Astrocyte (in vitro differentiated cells and primary cell): ENCODE measurements around the gene GPATCH1. TPM values are rescaled to one million over a fixed set of nuclear protein-coding genes. Genes with fewer than 3 reads are reported as not detected.
"Not testable (repeated sequence)": the region's sequence is repeated elsewhere in the genome, so short reads cannot be mapped to it uniquely, and the experiment has no call there.

ENCODE experiments used
- DNase-seq: peaks from one replicate; pipeline ENCODE4 v3.0.0-alpha.2; 2010; ENCODE audit warnings: low read depth
- FAIRE-seq: peaks from 2 replicates; lab custom pipeline; 2011; peaks lifted over from hg19 to GRCh38; lab: Jason Lieb, UNC
- H2AFZ ChIP-seq: 2 replicates; pipeline ENCODE4 v1.6.0; 2012; ENCODE audit warnings: low read depth, low read length, inconsistent platforms
- H3K27ac ChIP-seq: 2 replicates; pipeline ENCODE4 v1.5.1; 2011; ENCODE audit warnings: low read depth, low read length, inconsistent platforms
- H3K27me3 ChIP-seq: 2 replicates; pipeline ENCODE4 v1.6.0; 2011; ENCODE audit warnings: low read length, inconsistent platforms; ENCODE audit not compliant: insufficient read depth
- H3K36me3 ChIP-seq: 2 replicates; pipeline ENCODE4 v1.5.1; 2011; ENCODE audit warnings: low read length, inconsistent platforms; ENCODE audit not compliant: insufficient read depth
- H3K4me1 ChIP-seq: 2 replicates; pipeline ENCODE4 v1.5.1; 2011; ENCODE audit warnings: low read length, inconsistent platforms; ENCODE audit not compliant: insufficient read depth
- H3K4me2 ChIP-seq: 2 replicates; pipeline ENCODE4 v1.6.0; 2012; ENCODE audit warnings: low read length, inconsistent platforms
- H3K4me3 ChIP-seq: 2 replicates; pipeline ENCODE4 v1.5.1; 2011; ENCODE audit warnings: low read depth, mild to moderate bottlenecking, low read length, inconsistent platforms; ENCODE audit not compliant: insufficient read depth
- H3K79me2 ChIP-seq: 2 replicates; pipeline ENCODE4 v1.6.0; 2012; ENCODE audit warnings: mild to moderate bottlenecking, low read length, inconsistent platforms; ENCODE audit not compliant: insufficient read depth
- H3K9ac ChIP-seq: 2 replicates; pipeline ENCODE4 v1.6.0; 2012; ENCODE audit warnings: mild to moderate bottlenecking, low read length, inconsistent platforms
- H3K9me3 ChIP-seq: 2 replicates; pipeline ENCODE4 v1.5.1; 2012; ENCODE audit warnings: low read depth, mild to moderate bottlenecking, low read length, inconsistent platforms; ENCODE audit not compliant: insufficient read depth
- H4K20me1 ChIP-seq: 2 replicates; pipeline ENCODE4 v1.6.0; 2012; ENCODE audit warnings: low read length, inconsistent platforms; ENCODE audit not compliant: insufficient read depth
- H3K27ac Mint-ChIP-seq: one replicate; pipeline ENCODE4 v1.8.0; 2021; ENCODE audit warnings: mild to moderate bottlenecking, mixed read lengths; ENCODE audit not compliant: unreplicated experiment
- H3K27me3 Mint-ChIP-seq: one replicate; pipeline ENCODE4 v1.8.0; 2021; ENCODE audit warnings: low read depth, mixed read lengths; ENCODE audit not compliant: unreplicated experiment
- H3K36me3 Mint-ChIP-seq: one replicate; pipeline ENCODE4 v1.8.0; 2021; ENCODE audit warnings: low read depth, mixed read lengths; ENCODE audit not compliant: unreplicated experiment
- H3K4me1 Mint-ChIP-seq: one replicate; pipeline ENCODE4 v1.8.0; 2021; ENCODE audit warnings: low read depth, mixed read lengths; ENCODE audit not compliant: unreplicated experiment
- H3K4me3 Mint-ChIP-seq: one replicate; pipeline ENCODE4 v1.8.0; 2021; ENCODE audit warnings: mild to moderate bottlenecking, moderate library complexity, mixed read lengths; ENCODE audit not compliant: unreplicated experiment
- H3K9me3 Mint-ChIP-seq: one replicate; pipeline ENCODE4 v1.8.0; 2021; ENCODE audit warnings: mild to moderate bottlenecking, mixed read lengths; ENCODE audit not compliant: unreplicated experiment
- CTCF ChIP-seq: IDR thresholded peaks from 2 replicates; pipeline ENCODE4 v1.5.1; 2011; ENCODE audit warnings: low read depth, mild to moderate bottlenecking, inconsistent platforms, low read length, moderate library complexity; ENCODE audit not compliant: insufficient read depth
- EZH2 ChIP-seq: IDR thresholded peaks from 2 replicates; pipeline ENCODE4 v1.6.1; 2012; ENCODE audit warnings: mild to moderate bottlenecking, low read length, inconsistent platforms; ENCODE audit not compliant: insufficient read depth
- total RNA-seq: library from RNA; stranded (reverse); gene quantifications from 2 replicates; pipeline ENCODE4 v1.2.1, GENCODE V29; 2021

The GPATCH1 gene
- total RNA-seq, 1 donor from 2014 or later, result 6.1 TPM

GRCh38 chr19:33039108-33039599, 41.8 kb upstream of the GPATCH1 start:
- no peak overlapping the region for H3K9ac ChIP-seq
- no peaks in the 10 kb centered on the region for H4K20me1 ChIP-seq
- DNase-seq (no peak), FAIRE-seq (no peak)
- Mint-ChIP-seq H3K27ac (peak overlapping the region; percentile 62), H3K4me1 (peaks cover 14% of the 10 kb centered on the region), H3K27me3 (no peaks in the 10 kb centered on the region), H3K4me3 (peak overlapping the region; percentile 35), H3K36me3 (no peaks in the 10 kb centered on the region), H3K9me3 (no peaks in the 10 kb centered on the region)
- no peak overlapping the region for H3K4me2 ChIP-seq
- H3K9me3 ChIP-seq, result no peaks in the 10 kb centered on the region
- H3K4me1 ChIP-seq, result peaks cover 4% of the 10 kb centered on the region
- H3K4me3 ChIP-seq, result no peak overlapping the region
- H3K79me2 ChIP-seq, result no peaks in the 10 kb centered on the region
- TF ChIP-seq CTCF, result no peak
- no peak for TF ChIP-seq EZH2
- no peaks in the 10 kb centered on the region for H3K36me3 ChIP-seq
- H3K27ac ChIP-seq, result no peak overlapping the region
- H3K27me3 ChIP-seq, result no peaks in the 10 kb centered on the region
- H2AFZ ChIP-seq, result no peak overlapping the region

- Mint-ChIP-seq H3K36me3 (no peaks in the 10 kb centered on the region), H3K27ac (no peak overlapping the region), H3K9me3 (no peaks in the 10 kb centered on the region), H3K4me1 (peaks cover 14% of the 10 kb centered on the region), H3K27me3 (no peaks in the 10 kb centered on the region), H3K4me3 (no peak overlapping the region)
- DNase-seq (no peak), FAIRE-seq (no peak)
- Histone ChIP-seq H3K4me1 (peaks cover 4% of the 10 kb centered on the region), H3K27me3 (no peaks in the 10 kb centered on the region), H3K4me3 (no peak overlapping the region), H3K4me2 (no peak overlapping the region), H4K20me1 (no peaks in the 10 kb centered on the region), H3K27ac (no peak overlapping the region), H2AFZ (no peak overlapping the region), H3K9ac (no peak overlapping the region), H3K9me3 (no peaks in the 10 kb centered on the region), H3K36me3 (no peaks in the 10 kb centered on the region), H3K79me2 (no peaks in the 10 kb centered on the region)
- TF ChIP-seq CTCF, result no peak
These were observed 41.2 kb upstream of the GPATCH1 start for GRCh38 chr19:33039815-33040214.

- Histone ChIP-seq H3K4me2 (peak overlapping the region; percentile 25), H3K9me3 (no peaks in the 10 kb centered on the region), H3K79me2 (no peaks in the 10 kb centered on the region), H3K27ac (peak overlapping the region; percentile 6), H4K20me1 (no peaks in the 10 kb centered on the region), H2AFZ (peak overlapping the region; percentile 54), H3K9ac (peak overlapping the region; percentile 27), H3K4me1 (peaks cover 4% of the 10 kb centered on the region), H3K27me3 (no peaks in the 10 kb centered on the region), H3K4me3 (no peak overlapping the region), H3K36me3 (no peaks in the 10 kb centered on the region)
- no peak overlapping the region for H3K27ac Mint-ChIP-seq
- H3K27me3 Mint-ChIP-seq, result no peaks in the 10 kb centered on the region
- DNase-seq, result peak; percentile 25
- no peaks in the 10 kb centered on the region for H3K36me3 Mint-ChIP-seq
- no peak overlapping the region for H3K4me3 Mint-ChIP-seq
- H3K9me3 Mint-ChIP-seq, result no peaks in the 10 kb centered on the region
- no peak for TF ChIP-seq EZH2
- no peak for TF ChIP-seq CTCF
- FAIRE-seq, result no peak
- H3K4me1 Mint-ChIP-seq, result peaks cover 14% of the 10 kb centered on the region
These were observed 39.8 kb upstream of the GPATCH1 start for GRCh38 chr19:33040994-33041827.

GRCh38 chr19:33041828-33042160, 39.2 kb upstream of the GPATCH1 start:
- not testable (repeated sequence) for H3K9me3 Mint-ChIP-seq, DNase-seq

More at GRCh38 chr19:33041828-33042160, 39.2 kb upstream of the GPATCH1 start:
- H3K27ac ChIP-seq, result peak overlapping the region; percentile 6
- H3K4me2 ChIP-seq, result peak overlapping the region; percentile 25
- peaks cover 14% of the 10 kb centered on the region for H3K4me1 Mint-ChIP-seq
- H3K9me3 ChIP-seq, FAIRE-seq, H3K27ac Mint-ChIP-seq, H3K4me3 Mint-ChIP-seq, H3K36me3 Mint-ChIP-seq, H3K27me3 ChIP-seq, H3K4me3 ChIP-seq, H3K4me1 ChIP-seq, H3K36me3 ChIP-seq, H4K20me1 ChIP-seq, H3K27me3 Mint-ChIP-seq, H3K79me2 ChIP-seq, H2AFZ ChIP-seq: not testable (repeated sequence)
- H3K9ac ChIP-seq, result peak overlapping the region; percentile 27
